DOHH2 (cell line): Measurements from ENCODE around the gene KRT38.
"Not testable (repeated sequence)": the region's sequence is repeated elsewhere in the genome, so short reads cannot be mapped to it uniquely, and the experiment has no call there.

ENCODE experiments used
- H3F3A ChIP-seq: fragments of 200-600 bp; sonication (generic), shearing (Covaris generic); 2 replicates; pipeline ENCODE4 v1.6.0; 2016; ENCODE audit warnings: antibody characterized with exemption, mild to moderate bottlenecking; ENCODE audit not compliant: control insufficient read depth, insufficient read depth
- H3K27ac ChIP-seq: fragments of 200-600 bp; sonication (generic); 2 replicates; pipeline ENCODE4 v1.5.1; 2014; ENCODE audit warnings: low read depth, mild to moderate bottlenecking, low read length, moderate library complexity
- H3K27me3 ChIP-seq: fragments of 200-600 bp; sonication (generic); 2 replicates; pipeline ENCODE4 v1.6.1; 2014; ENCODE audit warnings: mild to moderate bottlenecking, low read length, mixed read lengths; ENCODE audit not compliant: control insufficient read depth
- H3K36me3 ChIP-seq: fragments of 200-600 bp; sonication (generic); 2 replicates; pipeline ENCODE4 v1.6.1; 2014; ENCODE audit warnings: mild to moderate bottlenecking, low read length, moderate library complexity, mixed read lengths; ENCODE audit not compliant: control insufficient read depth
- H3K4me1 ChIP-seq: fragments of 200-600 bp; sonication (generic); 2 replicates; pipeline ENCODE4 v1.6.1; 2014; ENCODE audit warnings: mild to moderate bottlenecking, low read length, mixed read lengths; ENCODE audit not compliant: control insufficient read depth
- H3K4me2 ChIP-seq: fragments of 200-600 bp; sonication (generic); 2 replicates; pipeline ENCODE4 v1.6.0; 2014; ENCODE audit warnings: mild to moderate bottlenecking, low read length, moderate library complexity
- H3K4me3 ChIP-seq: fragments of 200-600 bp; sonication (generic); 2 replicates; pipeline ENCODE4 v1.5.1; 2014; ENCODE audit warnings: mild to moderate bottlenecking, low read length, mixed read lengths
- H3K79me2 ChIP-seq: fragments of 200-600 bp; sonication (generic); 2 replicates; pipeline ENCODE4 v1.6.1; 2014; ENCODE audit warnings: mild to moderate bottlenecking, low read length, mixed read lengths; ENCODE audit not compliant: control insufficient read depth
- H3K9me2 ChIP-seq: fragments of 200-600 bp; sonication (generic); replicated peaks from 2 replicates; pipeline ENCODE4 v1.6.1; 2014; ENCODE audit warnings: mild to moderate bottlenecking, low read length, mixed read lengths; ENCODE audit not compliant: control insufficient read depth
- H3K9me3 ChIP-seq: fragments of 200-600 bp; sonication (generic); 2 replicates; pipeline ENCODE4 v1.6.1; 2014; ENCODE audit warnings: antibody characterized with exemption, low read length, mixed read lengths; ENCODE audit not compliant: control insufficient read depth, insufficient read depth
- H4K20me1 ChIP-seq: fragments of 200-600 bp; sonication (generic); 2 replicates; pipeline ENCODE4 v1.6.0; 2014; ENCODE audit warnings: low read depth, mild to moderate bottlenecking, antibody characterized with exemption, low read length, moderate library complexity; ENCODE audit not compliant: control insufficient read depth, insufficient read depth
- EZH2phosphoT487 ChIP-seq: fragments of 200-600 bp; sonication (generic); IDR thresholded peaks from 2 replicates; pipeline ENCODE4 v1.6.1; 2017; ENCODE audit warnings: borderline replicate concordance, mild to moderate bottlenecking, antibody characterized with exemption, low read length, moderate library complexity, mixed read lengths
- TF ChIP-seq, protein P1 (sequence below): fragments of 200-600 bp; sonication (generic); IDR thresholded peaks from one replicate; pipeline ENCODE4 v1.5.1; 2014; ENCODE audit warnings: antibody characterized with exemption, mild to moderate bottlenecking, low read depth, low read length; ENCODE audit not compliant: poor library complexity, severe bottlenecking

The KRT38 gene

DNA sequence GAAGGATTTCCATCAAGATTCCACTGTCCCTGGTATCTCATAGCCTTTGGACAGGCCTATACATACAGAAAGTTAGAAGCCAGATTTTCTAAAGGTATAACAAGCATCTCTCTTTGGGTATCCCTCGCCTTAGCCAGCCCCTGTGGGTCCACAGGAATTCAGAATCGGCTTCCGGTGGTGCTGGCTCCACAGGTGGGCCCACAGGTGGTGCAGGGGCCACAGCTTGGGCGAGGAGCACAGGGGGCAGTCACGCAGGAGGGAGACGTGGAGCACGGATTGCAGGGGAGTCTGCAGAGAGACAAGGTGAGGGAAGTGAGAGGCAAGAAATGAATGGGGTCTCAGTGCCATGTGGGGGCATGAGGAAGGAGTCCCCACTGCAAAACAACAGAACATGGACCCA, 3.5 kb downstream of the KRT38 start:
- Histone ChIP-seq H3K27ac (no peak overlapping the region), H3K4me3 (no peak overlapping the region), H3K4me2 (no peak overlapping the region), H3F3A (no peaks in the 10 kb centered on the region), H4K20me1 (no peaks in the 10 kb centered on the region), H3K9me3 (no peaks in the 10 kb centered on the region), H3K27me3 (peaks cover 29% of the 10 kb centered on the region), H3K9me2 (no peaks in the 10 kb centered on the region), H3K4me1 (no peaks in the 10 kb centered on the region), H3K36me3 (no peaks in the 10 kb centered on the region), H3K79me2 (no peaks in the 10 kb centered on the region)
- TF ChIP-seq EZH2phosphoT487, result no peak
- TF ChIP-seq, protein P1, sequence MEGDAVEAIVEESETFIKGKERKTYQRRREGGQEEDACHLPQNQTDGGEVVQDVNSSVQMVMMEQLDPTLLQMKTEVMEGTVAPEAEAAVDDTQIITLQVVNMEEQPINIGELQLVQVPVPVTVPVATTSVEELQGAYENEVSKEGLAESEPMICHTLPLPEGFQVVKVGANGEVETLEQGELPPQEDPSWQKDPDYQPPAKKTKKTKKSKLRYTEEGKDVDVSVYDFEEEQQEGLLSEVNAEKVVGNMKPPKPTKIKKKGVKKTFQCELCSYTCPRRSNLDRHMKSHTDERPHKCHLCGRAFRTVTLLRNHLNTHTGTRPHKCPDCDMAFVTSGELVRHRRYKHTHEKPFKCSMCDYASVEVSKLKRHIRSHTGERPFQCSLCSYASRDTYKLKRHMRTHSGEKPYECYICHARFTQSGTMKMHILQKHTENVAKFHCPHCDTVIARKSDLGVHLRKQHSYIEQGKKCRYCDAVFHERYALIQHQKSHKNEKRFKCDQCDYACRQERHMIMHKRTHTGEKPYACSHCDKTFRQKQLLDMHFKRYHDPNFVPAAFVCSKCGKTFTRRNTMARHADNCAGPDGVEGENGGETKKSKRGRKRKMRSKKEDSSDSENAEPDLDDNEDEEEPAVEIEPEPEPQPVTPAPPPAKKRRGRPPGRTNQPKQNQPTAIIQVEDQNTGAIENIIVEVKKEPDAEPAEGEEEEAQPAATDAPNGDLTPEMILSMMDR, result no peak

GRCh38 chr17:41434415-41434814, 6.4 kb downstream of the KRT38 start:
- TF ChIP-seq EZH2phosphoT487, result no peak
- no peaks in the 10 kb centered on the region for H3K9me3 ChIP-seq
- H3K9me2 ChIP-seq, result no peaks in the 10 kb centered on the region
- H4K20me1 ChIP-seq, result no peaks in the 10 kb centered on the region
- H3K4me1 ChIP-seq, result no peaks in the 10 kb centered on the region
- no peak overlapping the region for H3K4me2 ChIP-seq
- H3K4me3 ChIP-seq, result no peak overlapping the region
- no peaks in the 10 kb centered on the region for H3F3A ChIP-seq
- peaks cover 15% of the 10 kb centered on the region for H3K27me3 ChIP-seq
- no peaks in the 10 kb centered on the region for H3K79me2 ChIP-seq
- no peaks in the 10 kb centered on the region for H3K36me3 ChIP-seq
- no peak overlapping the region for H3K27ac ChIP-seq

GRCh38 chr17:41434005-41434404, 6.8 kb downstream of the KRT38 start:
- Histone ChIP-seq H3K4me3 (no peak overlapping the region), H3K36me3 (no peaks in the 10 kb centered on the region), H3K9me2 (no peaks in the 10 kb centered on the region), H4K20me1 (no peaks in the 10 kb centered on the region), H3K27ac (no peak overlapping the region), H3K79me2 (no peaks in the 10 kb centered on the region), H3K4me1 (no peaks in the 10 kb centered on the region), H3F3A (no peaks in the 10 kb centered on the region), H3K27me3 (peaks cover 14% of the 10 kb centered on the region), H3K9me3 (no peaks in the 10 kb centered on the region), H3K4me2 (no peak overlapping the region)
- TF ChIP-seq, protein P1, result no peak
- no peak for TF ChIP-seq EZH2phosphoT487

GRCh38 chr17:41433586-41433985, 7.2 kb downstream of the KRT38 start:
- no peak overlapping the region for H3K27ac ChIP-seq
- H3K4me1 ChIP-seq, result no peaks in the 10 kb centered on the region
- H3K4me3 ChIP-seq, result no peak overlapping the region
- no peaks in the 10 kb centered on the region for H3K9me3 ChIP-seq
- TF ChIP-seq, protein P1, result no peak
- no peak for TF ChIP-seq EZH2phosphoT487
- no peaks in the 10 kb centered on the region for H3K36me3 ChIP-seq
- peaks cover 14% of the 10 kb centered on the region for H3K27me3 ChIP-seq
- no peaks in the 10 kb centered on the region for H3K79me2 ChIP-seq
- H3K9me2 ChIP-seq, result no peaks in the 10 kb centered on the region
- H4K20me1 ChIP-seq, result no peaks in the 10 kb centered on the region
- no peaks in the 10 kb centered on the region for H3F3A ChIP-seq
- no peak overlapping the region for H3K4me2 ChIP-seq

- H3K79me2 ChIP-seq, H3K4me1 ChIP-seq, H3K9me3 ChIP-seq, H3K27me3 ChIP-seq, H3K9me2 ChIP-seq, H3K36me3 ChIP-seq, H3F3A ChIP-seq, H4K20me1 ChIP-seq, H3K27ac ChIP-seq, H3K4me2 ChIP-seq, H3K4me3 ChIP-seq: not testable (repeated sequence)
Measured at GRCh38 chr17:41430376-41430775, 10.4 kb downstream of the KRT38 start.
